B cell (primary cell): Measurements from ENCODE around the gene MAD2L2. TPM values are rescaled to one million over a fixed set of nuclear protein-coding genes. Genes with fewer than 3 reads are reported as not detected.

Experiments used
- ATAC-seq: fragments of 200-7000 bp; cut with Tn5 transposase; one replicate; pipeline ENCODE4 v1.10.0; 2021; ENCODE audit warnings: low read depth, mild to moderate bottlenecking, moderate number of reproducible peaks, moderate library complexity
- CTCF ChIA-PET: fragments of 350-600 bp; sonication (Branson Sonifier 250); formaldehyde crosslinking; loops from one replicate; lab custom pipeline; 2021; ENCODE audit warnings: antibody characterized with exemption, inconsistent platforms; lab: Charles Lee
- POLR2A ChIA-PET: fragments of 350-600 bp; sonication (Branson Sonifier 250); formaldehyde crosslinking; loops from one replicate; lab custom pipeline; 2021; ENCODE audit warnings: antibody characterized with exemption; lab: Charles Lee
- DNase-seq: peaks from one replicate; pipeline ENCODE4 v3.0.0; 2013
- H2AFZ ChIP-seq: 2 replicates; pipeline ENCODE4 v1.6.1; 2012; ENCODE audit warnings: mild to moderate bottlenecking, low read depth, low read length; ENCODE audit not compliant: insufficient read depth, poor library complexity, severe bottlenecking
- H3K27ac ChIP-seq, 2 donors: 1 replicate in 1 of 2; 2 replicates in 1 of 2; pipeline ENCODE4 v1.5.1; 2012 to 2013; ENCODE audit warnings: low read length in 2 of 2, mild to moderate bottlenecking in 2 of 2, moderate library complexity in 1 of 2
- H3K27me3 ChIP-seq, 4 experiments: fragments of 200-600 bp in 1 of 4; sonication (generic) in 1 of 4; replicated peaks in 1 of 4; 1 replicate in 2 of 4; 2 replicates in 2 of 4; pipeline versions ENCODE4 v1.6.1 to v1.7.0; 2013 to 2016; ENCODE audit warnings: low read length in 3 of 4, mild to moderate bottlenecking in 2 of 4, mixed read lengths in 1 of 4, moderate library complexity in 1 of 4; ENCODE audit not compliant: insufficient read depth in 4 of 4, control insufficient read depth in 3 of 4; ENCODE audit errors: control extremely low read depth in 1 of 4
- H3K36me3 ChIP-seq, 2 experiments: replicated peaks in 1 of 2; 1 replicate in 1 of 2; 2 replicates in 1 of 2; pipeline versions ENCODE4 v1.6.1 to v1.7.1; 2013; ENCODE audit warnings: low read length in 1 of 2; ENCODE audit not compliant: insufficient read depth in 2 of 2, control insufficient read depth in 1 of 2; ENCODE audit errors: control extremely low read depth in 1 of 2, extremely low read depth in 1 of 2
- H3K4me1 ChIP-seq, 2 donors: fragments of 200-600 bp in 1 of 2; sonication (generic) in 1 of 2; 1 replicate in 1 of 2; 2 replicates in 1 of 2; pipeline versions ENCODE4 v1.5.1 to v1.6.1; 2013 to 2017; ENCODE audit warnings: low read length in 2 of 2; ENCODE audit not compliant: control insufficient read depth in 2 of 2, insufficient read depth in 2 of 2
- H3K4me2 ChIP-seq: replicated peaks from 2 replicates; pipeline ENCODE3; 2012; ENCODE audit warnings: mild to moderate bottlenecking, low read depth, low read length; ENCODE audit not compliant: poor library complexity, severe bottlenecking
- H3K4me3 ChIP-seq, 5 experiments: fragments of 200-600 bp in 1 of 5; sonication (generic) in 1 of 5; 1 replicate in 3 of 5; 2 replicates in 2 of 5; pipeline versions ENCODE4 v1.5.1 to v1.7.0; 2011 to 2016; ENCODE audit warnings: low read length in 4 of 5, mild to moderate bottlenecking in 4 of 5, low read depth in 2 of 5, control low read depth in 1 of 5, moderate library complexity in 1 of 5; ENCODE audit not compliant: insufficient read depth in 1 of 5; ENCODE audit errors: control extremely low read depth in 1 of 5, extremely low read depth in 1 of 5
- H3K79me2 ChIP-seq: fragments of 200-600 bp; sonication (generic); one replicate; pipeline ENCODE4 v1.6.0; 2016; ENCODE audit warnings: low read length; ENCODE audit not compliant: control insufficient read depth, insufficient read depth
- H3K9ac ChIP-seq: fragments of 200-600 bp; sonication (generic); 2 replicates; pipeline ENCODE4 v1.6.1; 2017; ENCODE audit warnings: mild to moderate bottlenecking, low read length, moderate library complexity
- H3K9me3 ChIP-seq, 3 donors: one replicate each; pipeline versions ENCODE4 v1.6.1 to v1.7.1; 2013; ENCODE audit warnings: low read length in 2 of 3; ENCODE audit not compliant: control insufficient read depth in 2 of 3, insufficient read depth in 1 of 3; ENCODE audit errors: control extremely low read depth in 1 of 3
- H4K20me1 ChIP-seq: 2 replicates; pipeline ENCODE4 v1.6.0; 2012; ENCODE audit warnings: mild to moderate bottlenecking, low read length; ENCODE audit not compliant: insufficient read depth, control insufficient read depth, poor library complexity, severe bottlenecking
- H3K27ac Mint-ChIP-seq: one replicate; pipeline ENCODE4 v1.8.0; 2021; ENCODE audit warnings: mixed read lengths
- H3K27me3 Mint-ChIP-seq: one replicate; pipeline ENCODE4 v1.8.0; 2021; ENCODE audit warnings: mixed read lengths
- H3K4me1 Mint-ChIP-seq: one replicate; pipeline ENCODE4 v1.8.0; 2021; ENCODE audit warnings: mixed read lengths
- H3K4me3 Mint-ChIP-seq: one replicate; pipeline ENCODE4 v1.8.0; 2021; ENCODE audit warnings: mixed read lengths
- H3K9me3 Mint-ChIP-seq: one replicate; pipeline ENCODE4 v1.8.0; 2022; ENCODE audit warnings: mixed read lengths; ENCODE audit not compliant: insufficient read depth
- EZH2 ChIP-seq: IDR thresholded peaks from 2 replicates; pipeline ENCODE4 v1.6.1; 2012; ENCODE audit warnings: borderline replicate concordance, low read depth, mild to moderate bottlenecking, moderate library complexity, low read length; ENCODE audit not compliant: insufficient read depth, poor library complexity, severe bottlenecking
- WGBS: methylation state at CpG from one replicate; pipeline ENCODE4 v1.1.5; 2013; ENCODE audit warnings: missing lambda C conversion rate; ENCODE audit not compliant: insufficient coverage; 5-methylcytosine and 5-hydroxymethylcytosine counted together
- intact Hi-C: fragments of 100-400 bp; cut with micrococcal nuclease; formaldehyde crosslinking; loops from one replicate; pipeline ENCODE4 v1.10.0; 2022
- polyA plus RNA-seq: library from polyadenylated mRNA; depleted of rRNA; stranded (reverse); fragments of >200 nt; gene quantifications from 2 replicates; pipeline ENCODE4 v1.2.3, GENCODE V29; 2012
- total RNA-seq, 2 donors: library from RNA; stranded (reverse); fragments of 120-200 nt in 1 of 2; gene quantifications; 1 replicate in 1 of 2; 2 replicates in 1 of 2; pipeline versions ENCODE4 v1.2.3 to v1.2.4, GENCODE V29; 2013 to 2022
- TF ChIP-seq, protein P1 (sequence below): fragments of 200-600 bp; IDR thresholded peaks from one replicate; pipeline ENCODE4 v1.8.0; 2022; ENCODE audit warnings: antibody characterized with exemption, mild to moderate bottlenecking

MAD2L2 gene
- total and polyA plus RNA-seq, 2 donors (not counting 1 experiment from before 2014, with no cell fraction given): 29.0 to 42.2 TPM

DNA sequence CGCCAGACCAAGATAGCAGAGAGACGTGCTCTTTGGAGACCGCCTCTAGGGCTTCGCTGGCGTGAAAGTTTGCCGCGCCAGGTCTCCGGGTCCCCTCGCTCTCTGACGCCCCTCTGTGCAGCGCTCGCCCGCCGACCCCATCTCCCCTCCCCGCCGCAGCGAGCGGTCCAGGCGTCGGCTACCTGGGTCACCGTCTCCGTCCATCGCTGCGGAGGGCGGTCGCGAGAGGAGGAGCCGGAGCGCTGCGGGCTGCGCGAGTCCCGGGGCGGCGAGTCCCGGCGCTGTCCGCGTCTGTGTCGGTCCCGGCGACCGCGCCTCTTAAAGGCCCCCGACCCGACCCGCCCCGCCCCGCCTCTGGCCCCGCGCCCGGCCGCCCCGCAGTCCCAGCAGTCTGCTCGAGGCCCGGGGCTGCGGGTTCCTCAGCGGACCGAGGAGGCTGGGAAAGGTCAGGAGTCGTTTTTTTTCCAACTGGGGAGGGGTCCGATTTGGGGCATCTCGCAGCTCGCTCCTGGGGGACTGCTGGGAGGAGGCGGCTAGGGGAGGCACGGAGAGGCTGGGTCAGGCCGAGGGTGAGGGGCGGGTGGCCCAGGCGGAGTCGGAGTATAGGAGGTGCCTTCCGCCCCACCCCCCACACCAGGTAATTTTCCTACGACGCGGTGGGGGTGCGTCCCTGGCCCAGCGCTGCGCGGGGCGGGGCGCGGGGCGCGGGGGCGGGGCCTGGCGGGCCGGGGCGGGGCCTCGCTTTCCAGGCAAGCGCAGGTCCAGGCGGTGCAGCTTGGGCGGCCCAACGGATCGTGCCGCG is 26.6 kb downstream of the MAD2L2 start, which contains the start of the genes FBXO2 and FBXO44:
FBXO2 (minus strand) TSS at position 293 of the 802 bp plus-strand sequence; CDS start at position 204, 89 bp downstream.
FBXO44 (plus strand) TSS at position 741 of the 802 bp plus-strand sequence. CDS start 959 bp downstream, outside the sequence.
- Histone ChIP-seq H3K4me1 (peaks cover 22 to 35% of the 10 kb centered on the region in 2 donors), H3K27ac (peak within 1 kb of the TSS in 1 of 2 donors; percentile 25), H3K9ac (peak within 1 kb of the TSS; percentile 70), H3K36me3 (peaks cover 0 to 10% of the 10 kb centered on the region in 2 experiments), H3K79me2 (no peaks in the 10 kb centered on the region), H3K27me3 (no peaks in the 10 kb centered on the region), H4K20me1 (peaks cover 11% of the 10 kb centered on the region), H3K4me3 (peak within 1 kb of the TSS in 4 of 5 experiments; percentile 69 to 82 (median 74)), H3K4me2 (peak within 1 kb of the TSS; percentile 95), H2AFZ (peak within 1 kb of the TSS; percentile 80), H3K9me3 (no peaks in the 10 kb centered on the region)
- peaks cover 28% of the 10 kb centered on the region for H3K4me1 Mint-ChIP-seq
- TF ChIP-seq EZH2: no peak
- TF ChIP-seq, protein P1, sequence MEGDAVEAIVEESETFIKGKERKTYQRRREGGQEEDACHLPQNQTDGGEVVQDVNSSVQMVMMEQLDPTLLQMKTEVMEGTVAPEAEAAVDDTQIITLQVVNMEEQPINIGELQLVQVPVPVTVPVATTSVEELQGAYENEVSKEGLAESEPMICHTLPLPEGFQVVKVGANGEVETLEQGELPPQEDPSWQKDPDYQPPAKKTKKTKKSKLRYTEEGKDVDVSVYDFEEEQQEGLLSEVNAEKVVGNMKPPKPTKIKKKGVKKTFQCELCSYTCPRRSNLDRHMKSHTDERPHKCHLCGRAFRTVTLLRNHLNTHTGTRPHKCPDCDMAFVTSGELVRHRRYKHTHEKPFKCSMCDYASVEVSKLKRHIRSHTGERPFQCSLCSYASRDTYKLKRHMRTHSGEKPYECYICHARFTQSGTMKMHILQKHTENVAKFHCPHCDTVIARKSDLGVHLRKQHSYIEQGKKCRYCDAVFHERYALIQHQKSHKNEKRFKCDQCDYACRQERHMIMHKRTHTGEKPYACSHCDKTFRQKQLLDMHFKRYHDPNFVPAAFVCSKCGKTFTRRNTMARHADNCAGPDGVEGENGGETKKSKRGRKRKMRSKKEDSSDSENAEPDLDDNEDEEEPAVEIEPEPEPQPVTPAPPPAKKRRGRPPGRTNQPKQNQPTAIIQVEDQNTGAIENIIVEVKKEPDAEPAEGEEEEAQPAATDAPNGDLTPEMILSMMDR: no peak
- no peaks in the 10 kb centered on the region for H3K9me3 Mint-ChIP-seq
- ATAC-seq: peak; percentile 86
- ChIA-PET POLR2A (interaction anchor here (0.6 to 1.4 kb wide), 4 partner anchors 9 to 729 kb away, joined by 3 to 8 read pairs (median 6); partner anchors contain the start of gene FBXO6), CTCF (interaction anchor here (0.8 to 18.9 kb wide), 4 partner anchors 9 to 69 kb away, joined by 4 to 231 read pairs (median 32); partner anchors contain the start of gene FBXO6)
- no peaks in the 10 kb centered on the region for H3K27me3 Mint-ChIP-seq
- 10% methylated on average over 84 of the region's 94 CpGs for WGBS
- intact Hi-C loops: loop anchor here (1.0 to 5.0 kb wide), 7 partner anchors 10 to 392 kb away; partner anchors contain the start of genes FBXO6, MAD2L2, MTHFR and MTOR
- peak; percentile 77 for DNase-seq
- peak within 1 kb of the TSS; percentile 50 for H3K27ac Mint-ChIP-seq
- peak within 1 kb of the TSS; percentile 84 for H3K4me3 Mint-ChIP-seq
